ENCODE data around the gene SPDYE1.
"Not testable (repeated sequence)": the region's sequence is repeated elsewhere in the genome, so short reads cannot be mapped to it uniquely, and the experiment has no call there.

DNA sequence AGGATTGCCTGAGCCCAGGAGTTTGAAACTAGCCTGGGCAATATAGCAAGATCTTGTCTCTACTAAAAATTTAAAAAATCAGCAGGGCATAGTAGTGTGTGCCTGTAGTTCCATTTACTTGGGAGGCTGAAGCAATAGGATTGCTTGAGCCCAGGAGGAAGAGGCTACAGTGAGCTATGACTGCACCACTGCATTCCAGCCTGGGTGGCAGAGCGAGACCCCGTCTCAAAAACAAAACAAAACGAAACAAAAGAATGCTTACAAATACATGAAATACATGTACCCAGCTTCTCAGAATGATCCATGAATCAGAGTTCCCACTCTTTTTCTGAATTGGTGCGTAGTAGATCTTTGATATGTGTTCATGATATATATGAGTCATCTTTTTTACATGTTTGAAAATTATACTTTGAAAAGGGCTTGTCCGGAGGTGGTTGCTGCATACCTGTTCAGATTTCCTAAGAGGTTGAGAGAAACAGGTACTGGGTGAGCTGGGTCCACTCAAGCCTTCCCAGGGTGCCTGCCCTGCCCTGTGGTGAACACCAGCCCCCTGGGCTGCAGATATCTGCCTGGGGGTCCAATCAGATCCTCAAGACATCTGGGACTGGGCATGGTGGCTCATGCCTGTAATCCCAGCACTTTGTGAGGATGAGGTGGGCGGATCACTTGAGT lies 25.2 kb downstream of the SPDYE1 start:
- TF ChIP-seq, protein P1, sequence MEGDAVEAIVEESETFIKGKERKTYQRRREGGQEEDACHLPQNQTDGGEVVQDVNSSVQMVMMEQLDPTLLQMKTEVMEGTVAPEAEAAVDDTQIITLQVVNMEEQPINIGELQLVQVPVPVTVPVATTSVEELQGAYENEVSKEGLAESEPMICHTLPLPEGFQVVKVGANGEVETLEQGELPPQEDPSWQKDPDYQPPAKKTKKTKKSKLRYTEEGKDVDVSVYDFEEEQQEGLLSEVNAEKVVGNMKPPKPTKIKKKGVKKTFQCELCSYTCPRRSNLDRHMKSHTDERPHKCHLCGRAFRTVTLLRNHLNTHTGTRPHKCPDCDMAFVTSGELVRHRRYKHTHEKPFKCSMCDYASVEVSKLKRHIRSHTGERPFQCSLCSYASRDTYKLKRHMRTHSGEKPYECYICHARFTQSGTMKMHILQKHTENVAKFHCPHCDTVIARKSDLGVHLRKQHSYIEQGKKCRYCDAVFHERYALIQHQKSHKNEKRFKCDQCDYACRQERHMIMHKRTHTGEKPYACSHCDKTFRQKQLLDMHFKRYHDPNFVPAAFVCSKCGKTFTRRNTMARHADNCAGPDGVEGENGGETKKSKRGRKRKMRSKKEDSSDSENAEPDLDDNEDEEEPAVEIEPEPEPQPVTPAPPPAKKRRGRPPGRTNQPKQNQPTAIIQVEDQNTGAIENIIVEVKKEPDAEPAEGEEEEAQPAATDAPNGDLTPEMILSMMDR (IDR thresholded peaks at IDR 0.05), result not testable (repeated sequence)
- not testable (repeated sequence) for TF ChIP-seq POLR2A (IDR thresholded peaks at IDR 0.05)
